H9 (cell line): ENCODE results near the gene SOX21. TPM values are rescaled to one million over a fixed set of nuclear protein-coding genes. Genes with fewer than 3 reads are reported as not detected.

ENCODE experiments used
- DNase-seq: peaks from one replicate; pipeline ENCODE4 v3.0.0-alpha.2; 2017
- H2AFZ ChIP-seq: one replicate; pipeline ENCODE4 v1.6.1; 2013; ENCODE audit warnings: mild to moderate bottlenecking, low read length, control low read depth, moderate library complexity
- H2AK5ac ChIP-seq: 2 replicates; pipeline ENCODE4 v1.6.1; 2013; ENCODE audit warnings: low read length, control low read depth, mixed read lengths; ENCODE audit not compliant: insufficient read length
- H2BK120ac ChIP-seq: one replicate; pipeline ENCODE4 v1.6.1; 2013; ENCODE audit warnings: low read depth, mild to moderate bottlenecking, low read length, control low read depth, inconsistent platforms; ENCODE audit not compliant: poor library complexity, severe bottlenecking
- H2BK12ac ChIP-seq: 2 replicates; pipeline ENCODE4 v1.6.1; 2013; ENCODE audit warnings: low read length, control low read depth, mixed read lengths, low read depth; ENCODE audit not compliant: insufficient read length
- H2BK15ac ChIP-seq: 2 replicates; pipeline ENCODE4 v1.6.1; 2013; ENCODE audit warnings: low read depth, low read length, control low read depth
- H2BK20ac ChIP-seq: one replicate; pipeline ENCODE4 v1.6.1; 2013; ENCODE audit warnings: low read depth, mild to moderate bottlenecking, low read length, control low read depth, inconsistent platforms; ENCODE audit not compliant: poor library complexity, severe bottlenecking
- H2BK5ac ChIP-seq: 2 replicates; pipeline ENCODE4 v1.6.1; 2013; ENCODE audit warnings: low read length, control low read depth, mixed read lengths; ENCODE audit not compliant: insufficient read length
- H3K14ac ChIP-seq: 2 replicates; pipeline ENCODE4 v1.6.1; 2013; ENCODE audit warnings: low read length, control low read depth; ENCODE audit not compliant: insufficient read depth
- H3K18ac ChIP-seq: 2 replicates; pipeline ENCODE4 v1.6.1; 2013; ENCODE audit warnings: low read depth, mild to moderate bottlenecking, mixed read lengths, low read length, control low read depth; ENCODE audit not compliant: insufficient read length
- H3K23ac ChIP-seq: 2 replicates; pipeline ENCODE4 v1.6.1; 2013; ENCODE audit warnings: low read length, control low read depth, mixed read lengths, low read depth; ENCODE audit not compliant: insufficient read length
- H3K23me2 ChIP-seq: 2 replicates; pipeline ENCODE4 v1.6.1; 2013; ENCODE audit warnings: low read depth, mild to moderate bottlenecking, mixed read lengths, low read length, control low read depth; ENCODE audit not compliant: insufficient read length, poor library complexity, severe bottlenecking
- H3K27ac ChIP-seq: 2 replicates; pipeline ENCODE4 v1.5.1; 2013; ENCODE audit warnings: low read length, control low read depth, mixed read lengths, low read depth; ENCODE audit not compliant: insufficient read length
- H3K27me3 ChIP-seq: 2 replicates; pipeline ENCODE4 v1.6.1; 2013; ENCODE audit warnings: low read length, control low read depth, inconsistent platforms; ENCODE audit not compliant: insufficient read depth
- H3K4ac ChIP-seq: 2 replicates; pipeline ENCODE4 v1.6.1; 2013; ENCODE audit warnings: low read depth, mild to moderate bottlenecking, control low read depth, inconsistent platforms, low read length, moderate library complexity
- H3K4me1 ChIP-seq: 2 replicates; pipeline ENCODE4 v1.6.1; 2013; ENCODE audit warnings: low read length, control low read depth, inconsistent platforms; ENCODE audit not compliant: insufficient read depth
- H3K4me2 ChIP-seq: 2 replicates; pipeline ENCODE4 v1.6.1; 2013; ENCODE audit warnings: low read length, control low read depth, mixed read lengths; ENCODE audit not compliant: insufficient read length, insufficient read depth
- H3K56ac ChIP-seq: 2 replicates; pipeline ENCODE4 v1.6.1; 2013; ENCODE audit warnings: low read depth, mild to moderate bottlenecking, mixed read lengths, low read length, control low read depth; ENCODE audit not compliant: insufficient read length
- H3K79me1 ChIP-seq: 2 replicates; pipeline ENCODE4 v1.6.1; 2013; ENCODE audit warnings: low read depth, mild to moderate bottlenecking, moderate library complexity, low read length, control low read depth, inconsistent platforms; ENCODE audit not compliant: insufficient read depth, poor library complexity, severe bottlenecking
- H3K79me2 ChIP-seq: 2 replicates; pipeline ENCODE4 v1.6.1; 2013; ENCODE audit warnings: low read length, control low read depth, inconsistent platforms; ENCODE audit not compliant: insufficient read depth
- H3K9ac ChIP-seq: 2 replicates; pipeline ENCODE4 v1.6.1; 2013; ENCODE audit warnings: low read length, control low read depth, mixed read lengths; ENCODE audit not compliant: insufficient read length; ENCODE audit errors: extremely low read depth
- H3K9me3 ChIP-seq: one replicate; pipeline ENCODE4 v1.6.1; 2013; ENCODE audit warnings: low read depth, low read length, inconsistent platforms; ENCODE audit not compliant: control insufficient read depth
- H3T11ph ChIP-seq: one replicate; pipeline ENCODE4 v1.6.1; 2013; ENCODE audit warnings: mild to moderate bottlenecking, low read length, control low read depth, inconsistent platforms
- H4K20me1 ChIP-seq: one replicate; pipeline ENCODE4 v1.6.1; 2013; ENCODE audit not compliant: control insufficient read depth, insufficient read length, insufficient read depth
- H4K5ac ChIP-seq: 2 replicates; pipeline ENCODE4 v1.6.1; 2013; ENCODE audit warnings: low read depth, mild to moderate bottlenecking, mixed read lengths, low read length, control low read depth; ENCODE audit not compliant: insufficient read length
- H4K8ac ChIP-seq: replicated peaks from 2 replicates; pipeline ENCODE4 v1.6.1; 2013; ENCODE audit warnings: low read length, control low read depth, mixed read lengths, low read depth; ENCODE audit not compliant: insufficient read length
- H4K91ac ChIP-seq: 2 replicates; pipeline ENCODE4 v1.6.1; 2013; ENCODE audit warnings: low read depth, mild to moderate bottlenecking, moderate library complexity, mixed read lengths, low read length, control low read depth; ENCODE audit not compliant: insufficient read length
- H3K27ac Mint-ChIP-seq, 3 experiments: 2 replicates in 2 of 3; 3 replicates in 1 of 3; pipeline ENCODE4 v1.8.0; 2020 to 2021; ENCODE audit warnings: mixed read lengths in 3 of 3, mild to moderate bottlenecking in 1 of 3, moderate library complexity in 1 of 3
- H3K27me3 Mint-ChIP-seq: 2 replicates; pipeline ENCODE4 v1.8.0; 2021; ENCODE audit warnings: low read depth, mild to moderate bottlenecking, moderate library complexity, mixed read lengths
- H3K36me3 Mint-ChIP-seq, 3 experiments: 2 replicates in 2 of 3; 3 replicates in 1 of 3; pipeline ENCODE4 v1.8.0; 2020 to 2021; ENCODE audit warnings: low read depth in 3 of 3, mixed read lengths in 3 of 3; ENCODE audit not compliant: insufficient read depth in 1 of 3
- H3K4me1 Mint-ChIP-seq, 2 experiments: 2 replicates each; pipeline ENCODE4 v1.8.0; 2020; ENCODE audit warnings: mixed read lengths in 2 of 2
- H3K4me3 Mint-ChIP-seq, 2 experiments: 2 replicates in 1 of 2; 3 replicates in 1 of 2; pipeline ENCODE4 v1.8.0; 2020 to 2021; ENCODE audit warnings: mild to moderate bottlenecking in 2 of 2, mixed read lengths in 2 of 2, moderate library complexity in 1 of 2
- H3K9me3 Mint-ChIP-seq, 2 experiments: 2 replicates in 1 of 2; 3 replicates in 1 of 2; pipeline ENCODE4 v1.8.0; 2020; ENCODE audit warnings: mild to moderate bottlenecking in 2 of 2, mixed read lengths in 2 of 2, moderate library complexity in 1 of 2
- CTCF ChIP-seq: fragments of 200-600 bp; sonication (generic); conservative IDR thresholded peaks from 3 replicates; pipeline ENCODE4 v1.8.0; 2021; ENCODE audit warnings: antibody characterized with exemption, mild to moderate bottlenecking
- whole genome bisulfite sequencing: extraction: QIAGEN DNeasy Blood & Tissue Kit; methylation state at CpG from one replicate; pipeline ENCODE4 v1.1.7; 2013; ENCODE audit warnings: missing lambda C conversion rate, low lambda C conversion rate, mixed read lengths; ENCODE audit not compliant: insufficient read length; ENCODE audit errors: extremely low coverage; 5-methylcytosine and 5-hydroxymethylcytosine counted together
- total RNA-seq: library from RNA; stranded (reverse); gene quantifications from 2 replicates; pipeline ENCODE4 v1.2.1, GENCODE V29; 2021

SOX21 gene
- total RNA-seq, 1 experiment from 2014 or later = 38.4 TPM

- no CpG with 5 or more reads among the region's 1 CpG for WGBS
- Histone ChIP-seq H3K79me1 (no peaks in the 10 kb centered on the region), H2BK120ac (no peak overlapping the region), H2BK12ac (no peak overlapping the region), H2BK15ac (no peak overlapping the region), H3K4ac (no peak overlapping the region), H3K9ac (no peak overlapping the region), H4K91ac (no peak overlapping the region), H2BK5ac (no peak overlapping the region), H3K18ac (no peak overlapping the region), H3K27me3 (no peaks in the 10 kb centered on the region), H2BK20ac (no peak overlapping the region), H3K23me2 (no peaks in the 10 kb centered on the region), H2AFZ (no peak overlapping the region), H4K5ac (no peak overlapping the region), H3K56ac (no peak overlapping the region), H3K79me2 (no peaks in the 10 kb centered on the region), H3K14ac (no peak overlapping the region), H3K4me1 (no peaks in the 10 kb centered on the region), H3K9me3 (no peaks in the 10 kb centered on the region), H3T11ph (no peak overlapping the region), H3K27ac (no peak overlapping the region), H3K4me2 (no peak overlapping the region), H3K23ac (no peak overlapping the region), H4K8ac (no peak overlapping the region), H2AK5ac (no peak overlapping the region), H4K20me1 (no peaks in the 10 kb centered on the region)
- Mint-ChIP-seq H3K36me3 (peaks cover 0 to 9% (median 3%) of the 10 kb centered on the region in 3 experiments; a peak in 5 of 7 replicates), H3K27ac (no peak overlapping the region), H3K9me3 (peaks cover 3 to 4% of the 10 kb centered on the region in 2 experiments; a peak in 4 of 5 replicates), H3K27me3 (no peaks in the 10 kb centered on the region; the same call in 1 of the 2 replicates), H3K4me3 (no peak overlapping the region), H3K4me1 (peaks cover 3 to 6% of the 10 kb centered on the region in 2 experiments; a peak in 2 of 4 replicates)
- TF ChIP-seq CTCF = no peak
- DNase-seq = no peak
These were observed 14.1 kb upstream of the SOX21 start for GRCh38 chr13:94726425-94726824.
